Left ventricle myocardium superior (tissue), 1 donor: ENCODE measurements around the gene MAP3K8. TPM values are rescaled to one million over a fixed set of nuclear protein-coding genes. Genes with fewer than 3 reads are reported as not detected.

Source experiments
- ATAC-seq: fragments of 200-7000 bp; cut with Tn5 transposase; one replicate; pipeline ENCODE4 v1.9.1; 2020; ENCODE audit warnings: mild to moderate bottlenecking, moderate library complexity
- DNase-seq: peaks from one replicate; pipeline ENCODE4 v3.0.0-alpha.2; 2020
- intact Hi-C: fragments of 100-400 bp; cut with micrococcal nuclease; formaldehyde crosslinking; loops from one replicate; pipeline ENCODE4 v1.11.0; 2022
- long read RNA-seq: library from polyadenylated mRNA; unstranded; transcript quantifications from one replicate; pipeline ENCODE4 v2.0.0, GENCODE V29; 2021
- total RNA-seq: library from RNA; stranded (reverse); fragmentation: NEBNext Ultra II Directional; extraction: Animal tissue kit (Norgen Biotek cat#: 25700); gene quantifications from one replicate; pipeline ENCODE4 v1.2.1, GENCODE V29; 2021
- donor health status: DM: no; HTN: yes; CAD: no; lungs with severe emphysema.

MAP3K8 gene
- total RNA-seq = 7.4 TPM
- long read RNA-seq, partial matches to known transcripts = 1 of 4 reads
- long read RNA-seq, other reads (novel, unspliced or antisense) = 0 of 4 reads

DNA sequence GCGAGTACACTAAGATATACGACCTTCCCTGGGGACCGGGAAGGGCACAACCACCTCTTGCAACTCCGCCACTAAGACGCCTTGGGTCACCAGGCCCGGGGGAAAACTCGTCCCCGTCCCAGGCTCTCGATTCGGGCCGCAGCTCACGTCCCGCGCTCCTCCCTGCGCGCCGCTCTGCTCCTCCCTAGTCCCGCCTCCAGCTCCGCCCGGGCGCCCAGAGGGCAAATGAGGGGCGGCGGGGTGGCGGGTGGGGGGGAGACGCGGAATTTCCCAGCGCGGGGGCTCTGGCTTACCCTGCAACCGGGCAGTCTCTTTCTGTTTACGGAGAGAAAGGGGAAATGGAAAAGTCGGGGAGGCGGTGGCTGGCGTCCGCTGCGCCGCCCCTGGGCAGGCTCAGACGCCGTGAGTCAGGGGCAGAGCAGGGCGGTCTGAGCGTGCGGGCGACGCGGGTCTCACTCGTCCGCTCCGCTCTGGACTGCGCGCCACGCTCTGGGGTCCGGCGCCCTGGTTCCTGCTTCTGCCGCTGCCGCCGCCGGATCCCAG lies at the start of gene MAP3K8:
TSS of gene MAP3K8 (plus strand) at position 455 of the 543 bp plus-strand sequence. CDS start 4,755 bp downstream, outside the sequence.
- ATAC-seq = peak; percentile 91
- DNase-seq = peak; percentile 96
- intact Hi-C loops = no loop called here

DNA sequence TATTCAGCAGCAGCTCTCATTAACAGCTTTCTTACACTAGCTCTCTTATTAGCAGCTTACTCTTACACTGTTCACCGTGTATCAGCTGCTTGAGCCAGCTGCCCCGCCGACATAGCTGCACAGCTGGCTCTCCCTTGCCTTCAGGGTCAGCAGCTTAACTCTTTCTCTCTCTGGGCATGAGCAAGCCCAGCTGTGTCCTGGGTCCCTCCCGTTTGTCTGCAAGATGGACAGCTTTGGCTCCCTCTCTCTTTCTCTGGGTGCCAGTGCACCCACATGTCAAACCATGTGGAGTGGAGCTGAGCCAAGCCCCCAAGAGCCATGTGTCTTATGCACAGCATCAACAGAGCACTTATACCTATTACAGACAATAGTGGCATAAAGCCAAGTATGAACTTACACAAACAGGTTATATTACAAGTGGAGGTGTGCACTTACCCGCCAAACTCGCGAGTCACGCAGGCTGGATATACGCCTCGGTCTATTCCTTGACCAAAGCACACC lies 49.2 kb upstream of the MAP3K8 start:
- ATAC-seq = peak; percentile 38
- DNase-seq = no peak
- intact Hi-C loops = no loop called here

DNA sequence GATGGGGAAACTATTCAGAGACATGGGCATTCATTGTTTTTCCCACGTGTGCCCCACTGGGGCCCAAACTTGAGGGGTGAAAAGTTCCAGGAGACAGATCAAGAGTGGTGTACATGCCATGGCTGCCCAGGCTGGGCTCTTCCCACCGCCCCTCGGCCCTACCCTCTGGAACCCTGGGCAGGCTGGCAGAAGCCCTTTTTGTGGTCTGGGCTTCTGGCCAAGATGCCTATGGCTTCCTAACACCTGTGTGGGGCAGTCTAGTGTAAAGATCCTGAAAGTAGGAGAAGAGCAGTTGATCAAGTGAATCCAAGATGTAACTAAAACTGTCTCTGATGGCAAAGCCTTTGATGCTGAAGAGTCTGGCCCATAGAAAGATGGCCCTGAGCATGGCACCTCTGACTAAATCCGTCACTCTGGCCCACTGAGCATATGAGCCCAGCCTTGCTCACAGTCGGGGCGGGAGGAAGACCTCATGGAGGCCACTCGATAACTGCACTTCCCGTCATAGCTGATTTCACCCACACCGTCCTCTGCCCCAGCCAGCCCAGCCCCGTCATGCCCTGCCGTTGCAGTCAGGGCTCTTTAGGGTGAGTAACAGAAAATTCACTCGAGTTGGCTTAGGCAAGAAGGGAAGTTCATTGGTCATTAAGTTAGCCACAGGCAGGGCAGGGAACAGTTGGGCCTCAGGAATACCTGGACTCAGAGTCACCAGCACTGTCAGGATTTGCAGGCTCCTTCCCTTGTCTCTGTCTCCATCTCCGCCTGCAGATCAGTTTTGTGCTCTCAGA lies 47.0 kb upstream of the MAP3K8 start:
- intact Hi-C loops = no loop called here
- DNase-seq = no peak
- ATAC-seq = no peak

DNA sequence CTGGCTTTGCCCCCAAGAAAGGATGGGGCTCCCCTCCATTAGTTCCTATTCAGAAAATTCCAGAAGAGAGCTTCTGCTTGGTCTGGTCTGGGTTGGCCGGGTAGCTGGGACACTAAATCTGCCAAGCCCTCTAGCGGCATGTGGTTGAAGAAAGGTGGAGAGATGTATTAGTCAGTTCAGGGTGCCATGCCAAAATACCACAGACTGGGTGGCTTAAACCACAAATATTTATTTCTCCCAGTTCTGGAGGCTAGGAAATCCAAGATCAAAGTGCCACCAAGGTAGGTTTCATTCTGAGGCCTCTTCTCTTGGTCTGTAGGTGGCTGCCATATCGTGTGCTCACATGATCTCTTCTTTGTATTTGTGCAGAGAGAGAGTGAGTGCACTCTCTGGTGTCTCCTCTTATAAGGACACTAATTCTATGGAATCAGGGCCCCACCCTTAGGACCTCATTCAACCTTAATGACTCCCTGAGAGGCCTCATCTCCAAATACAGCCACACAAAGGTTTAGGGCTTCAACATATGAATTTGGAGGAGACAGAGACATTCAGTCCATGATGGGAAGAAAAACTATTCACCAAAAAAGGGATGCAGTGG lies 46.2 kb upstream of the MAP3K8 start:
- ATAC-seq (no peak), DNase-seq (no peak)
- intact Hi-C loops = no loop called here

DNA sequence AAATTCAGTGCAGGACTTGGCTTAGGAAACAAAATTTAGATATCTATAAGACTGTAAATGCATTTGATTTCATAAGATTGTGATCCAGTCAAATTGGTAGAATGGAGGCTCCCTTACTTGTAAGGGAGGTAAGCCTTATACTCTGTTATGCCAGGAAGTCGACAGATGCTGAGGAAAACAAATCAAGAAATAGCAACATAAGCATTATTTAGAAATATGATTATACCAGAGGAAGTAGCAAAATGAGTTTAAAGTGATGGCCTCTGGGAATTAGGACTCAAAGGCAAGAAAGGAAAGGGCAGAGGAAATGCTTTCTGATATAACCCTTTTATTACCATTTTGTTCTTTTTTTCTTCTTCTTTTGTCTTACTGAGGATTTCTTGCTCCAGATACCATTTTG lies 44.4 kb upstream of the MAP3K8 start:
- ATAC-seq = no peak
- intact Hi-C loops = no loop called here
- no peak for DNase-seq

DNA sequence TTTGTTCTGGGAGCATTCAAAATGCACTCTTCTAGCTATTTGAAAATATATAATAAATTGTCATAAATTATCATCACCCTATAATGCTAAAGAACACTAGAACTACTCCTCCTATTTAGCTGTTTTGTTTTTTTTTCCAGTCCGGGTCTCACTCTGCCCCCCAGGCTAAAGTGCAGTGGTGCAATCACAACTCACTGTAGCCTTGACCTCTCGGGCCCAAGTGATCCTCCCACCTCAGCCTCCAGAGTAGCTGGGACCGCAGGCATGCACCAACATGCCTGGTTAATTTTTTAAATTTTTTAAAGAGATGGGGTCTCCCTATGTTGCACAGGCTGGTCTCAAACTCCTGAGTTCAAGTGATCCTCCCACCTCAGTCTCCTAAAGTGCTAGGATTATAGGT lies 43.8 kb upstream of the MAP3K8 start:
- DNase-seq = no peak
- no peak for ATAC-seq
- intact Hi-C loops = loop anchor here (5.0 kb wide), 1 partner anchor 202 kb away; no protein-coding TSS in a partner anchor

DNA sequence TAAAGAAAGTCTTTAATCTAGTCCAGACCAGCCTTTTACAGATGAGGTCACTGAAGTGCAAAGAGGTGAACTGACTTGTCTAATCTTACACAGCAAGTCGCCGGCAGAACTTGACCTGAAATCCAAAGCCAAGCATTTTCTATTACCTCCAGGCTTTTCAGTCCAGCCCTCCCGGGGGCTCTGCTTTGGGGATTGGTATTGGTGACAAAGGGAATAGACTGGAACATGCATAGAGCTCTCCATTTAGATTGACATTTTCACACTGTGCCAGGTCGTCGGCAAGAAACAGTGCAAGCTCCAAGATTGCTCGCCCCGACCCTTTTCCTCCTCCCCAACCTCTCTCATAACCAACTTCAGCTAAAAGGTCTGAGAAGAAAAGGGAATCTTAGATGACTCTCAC lies 42.7 kb upstream of the MAP3K8 start:
- ATAC-seq (no peak), DNase-seq (no peak)
- intact Hi-C loops = loop anchor here (5.0 kb wide), 1 partner anchor 201 kb away; no protein-coding TSS in a partner anchor

DNA sequence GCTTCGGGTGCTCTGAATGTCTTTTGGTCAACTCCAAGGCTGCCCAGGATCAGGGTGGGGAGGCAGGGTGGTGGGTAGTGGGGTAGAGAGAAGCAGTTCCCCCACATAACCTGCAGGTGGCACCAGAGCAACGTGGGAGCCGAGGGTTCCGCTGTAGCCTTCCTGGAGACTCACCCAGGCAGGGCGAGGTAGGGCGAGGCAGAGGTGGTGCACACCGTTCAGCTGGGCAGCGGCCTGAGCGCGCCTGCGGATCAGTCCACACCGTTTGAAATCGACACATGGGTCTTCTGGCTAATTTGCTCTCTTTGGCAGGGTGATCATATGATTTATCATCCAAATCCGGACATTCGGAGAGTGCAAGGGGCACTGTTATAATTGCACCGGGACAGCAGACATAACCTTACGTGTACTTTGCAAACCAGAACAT lies 41.4 kb upstream of the MAP3K8 start:
- intact Hi-C loops = loop anchor here (5.0 kb wide), 1 partner anchor 200 kb away; no protein-coding TSS in a partner anchor
- DNase-seq = peak; percentile 78
- ATAC-seq = peak; percentile 99

DNA sequence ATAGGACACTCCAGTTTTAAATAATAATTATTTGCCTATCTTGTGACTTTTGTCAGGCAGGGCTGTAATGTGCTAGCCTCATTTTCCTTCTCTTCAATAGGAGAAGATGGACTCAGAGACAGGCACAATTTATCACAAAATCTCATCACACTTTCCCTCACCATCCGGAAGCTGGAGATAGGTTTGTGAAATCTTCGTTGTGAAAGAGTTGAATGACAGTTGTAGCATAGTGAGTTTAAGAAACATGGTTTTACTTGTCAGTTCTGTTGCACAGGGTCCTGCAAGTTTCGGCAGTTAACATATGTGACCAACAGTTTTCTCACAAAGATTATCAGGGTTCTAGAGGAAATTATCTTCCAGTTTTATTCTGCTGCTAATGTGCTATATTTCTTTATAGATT lies 37.7 kb upstream of the MAP3K8 start:
- intact Hi-C loops = no loop called here
- DNase-seq = no peak

DNA sequence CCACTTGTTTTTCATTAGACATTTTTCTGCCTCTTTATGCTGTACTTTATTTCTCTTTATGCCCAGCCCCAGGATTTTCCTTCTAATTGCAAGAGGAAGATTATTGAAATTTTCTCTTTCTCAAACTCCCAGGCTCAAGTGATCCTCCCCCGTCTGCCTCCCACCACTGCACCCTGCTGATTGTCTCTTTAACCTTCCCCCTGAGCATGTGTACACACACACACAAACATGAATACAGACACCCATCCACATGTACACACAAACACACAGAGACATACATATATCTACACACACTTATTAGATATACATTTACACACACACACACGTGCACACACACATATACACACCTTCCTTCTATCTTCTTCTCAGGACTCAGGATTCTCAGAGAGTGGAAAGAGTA lies 37.3 kb upstream of the MAP3K8 start:
- ATAC-seq (no peak), DNase-seq (no peak)
- intact Hi-C loops = no loop called here

More for the DNA sequence above, 37.7 kb upstream of the MAP3K8 start:
- no peak for ATAC-seq

DNA sequence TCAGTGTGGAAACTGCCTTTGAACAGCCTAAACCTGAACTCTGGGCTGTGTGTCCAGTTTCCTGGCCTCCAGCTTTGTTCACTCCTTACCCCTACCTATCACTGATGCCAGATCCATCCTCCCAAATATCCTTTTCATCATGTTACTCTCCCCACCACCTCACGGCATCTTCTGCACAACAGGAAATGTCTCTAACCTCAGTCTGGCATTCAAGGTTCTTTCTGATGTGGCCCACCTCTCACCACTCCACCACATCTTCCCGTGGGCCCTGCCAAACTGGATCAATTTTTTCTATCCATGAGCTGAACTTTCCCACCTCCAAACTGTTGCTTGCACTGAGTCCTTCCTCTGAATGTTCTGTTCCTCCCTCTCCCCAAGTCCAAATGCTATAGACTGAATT lies 35.8 kb upstream of the MAP3K8 start:
- ATAC-seq (no peak), DNase-seq (no peak)
- intact Hi-C loops = no loop called here

DNA sequence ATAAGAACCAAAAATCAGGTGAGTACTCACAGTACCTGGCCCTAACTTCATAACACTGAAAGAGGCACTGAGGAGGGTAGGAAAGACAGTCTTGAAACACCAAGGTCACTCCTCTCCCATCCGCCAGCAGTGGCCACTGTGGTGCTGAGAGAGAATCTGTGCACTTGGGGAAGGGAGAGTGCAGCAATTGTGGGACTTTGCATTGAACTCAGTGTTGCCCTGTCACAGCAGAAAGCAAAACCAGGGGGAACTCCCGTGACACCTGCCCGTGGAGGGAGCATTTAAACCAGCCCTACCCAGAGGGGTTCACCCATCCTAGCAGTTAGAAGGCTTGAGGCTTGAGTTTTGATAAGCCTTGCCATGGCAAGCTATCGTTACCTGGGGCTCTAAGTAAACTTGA lies 35.2 kb upstream of the MAP3K8 start:
- no peak for ATAC-seq

DNA sequence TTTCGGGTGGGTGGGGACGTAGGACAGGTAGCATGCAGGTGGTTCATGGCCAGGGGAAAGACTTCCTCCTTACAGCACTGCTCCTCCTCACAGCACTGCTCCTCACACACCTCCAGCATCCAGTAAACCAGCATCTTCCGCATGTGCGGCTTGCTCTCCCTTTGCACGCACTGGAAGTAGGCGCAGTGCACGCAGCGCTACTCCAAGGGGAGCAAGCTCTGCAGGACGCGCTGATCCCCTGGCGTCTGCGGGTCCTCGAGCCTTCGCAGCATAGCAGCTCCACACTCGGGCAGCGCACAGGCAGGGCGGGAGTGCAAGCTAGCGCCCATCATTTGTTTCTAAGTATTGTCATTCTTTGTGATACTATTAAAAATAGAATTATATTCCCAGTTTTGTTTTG lies 30.5 kb upstream of the MAP3K8 start:
- no peak for DNase-seq
- intact Hi-C loops = no loop called here
- ATAC-seq = no peak

More for the DNA sequence above, 35.2 kb upstream of the MAP3K8 start:
- DNase-seq = no peak
- intact Hi-C loops = no loop called here

DNA sequence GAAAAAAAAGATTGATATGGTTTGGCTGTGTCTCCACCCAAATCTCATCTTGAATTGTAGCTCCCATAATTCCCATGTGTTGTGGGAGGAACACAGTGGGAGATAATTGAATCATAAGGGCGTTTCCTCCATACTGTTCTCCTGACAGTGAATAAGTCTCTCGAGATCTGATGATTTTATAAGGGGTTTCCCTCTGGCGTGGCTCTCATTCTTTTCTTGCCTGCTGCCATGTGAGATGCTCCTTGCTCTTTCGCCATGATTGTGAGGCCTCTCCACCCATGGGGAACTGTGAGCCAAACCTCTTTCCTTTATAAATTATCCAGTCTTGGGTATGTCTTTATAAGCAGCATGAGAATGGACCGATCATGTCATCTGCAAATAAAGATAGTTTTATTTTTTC lies 29.4 kb upstream of the MAP3K8 start:
- ATAC-seq (no peak), DNase-seq (no peak)
- intact Hi-C loops = no loop called here

DNA sequence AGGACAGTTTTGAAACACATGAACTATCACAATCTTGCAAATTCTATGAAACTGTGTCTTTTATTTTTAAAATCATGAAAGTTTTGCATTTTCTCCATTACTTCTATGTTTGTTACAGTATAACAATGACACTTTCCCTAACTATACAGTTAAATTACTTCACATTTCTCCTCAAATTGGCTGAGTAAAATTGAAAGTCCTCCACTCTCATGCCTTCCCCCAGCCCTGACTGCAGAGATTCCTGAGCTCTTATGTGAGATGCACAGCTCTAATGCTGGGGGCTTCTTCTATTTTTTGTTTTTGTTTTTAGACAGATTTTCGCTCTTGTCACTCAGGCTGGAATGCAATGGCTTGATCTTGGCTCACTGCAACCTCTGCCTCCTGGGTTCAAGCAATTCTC lies 22.7 kb upstream of the MAP3K8 start:
- ATAC-seq = no peak
- DNase-seq = no peak
- intact Hi-C loops = loop anchor here (5.0 kb wide), 1 partner anchor 121 kb away; no protein-coding TSS in a partner anchor

DNA sequence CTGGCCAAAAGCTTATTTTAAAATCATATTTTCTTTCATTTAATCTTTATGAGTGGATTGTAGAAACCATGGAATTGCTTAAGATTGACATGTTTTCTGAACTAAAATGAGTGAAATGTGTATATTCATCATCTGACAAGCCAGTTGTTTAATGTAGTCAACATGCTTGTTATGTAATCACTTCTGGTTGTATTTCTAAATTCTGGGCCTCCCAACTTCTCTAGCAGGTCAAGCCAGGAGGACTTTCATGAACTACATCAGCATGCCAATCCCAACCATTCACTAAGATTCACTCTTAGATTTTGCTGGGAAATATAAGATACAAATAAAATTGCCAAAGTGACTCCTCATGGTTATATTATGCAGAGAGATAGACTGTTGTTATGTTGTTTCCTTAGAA lies 21.1 kb upstream of the MAP3K8 start:
- intact Hi-C loops = loop anchor here (5.0 kb wide), 1 partner anchor 119 kb away; no protein-coding TSS in a partner anchor
- DNase-seq (no peak), ATAC-seq (no peak)

DNA sequence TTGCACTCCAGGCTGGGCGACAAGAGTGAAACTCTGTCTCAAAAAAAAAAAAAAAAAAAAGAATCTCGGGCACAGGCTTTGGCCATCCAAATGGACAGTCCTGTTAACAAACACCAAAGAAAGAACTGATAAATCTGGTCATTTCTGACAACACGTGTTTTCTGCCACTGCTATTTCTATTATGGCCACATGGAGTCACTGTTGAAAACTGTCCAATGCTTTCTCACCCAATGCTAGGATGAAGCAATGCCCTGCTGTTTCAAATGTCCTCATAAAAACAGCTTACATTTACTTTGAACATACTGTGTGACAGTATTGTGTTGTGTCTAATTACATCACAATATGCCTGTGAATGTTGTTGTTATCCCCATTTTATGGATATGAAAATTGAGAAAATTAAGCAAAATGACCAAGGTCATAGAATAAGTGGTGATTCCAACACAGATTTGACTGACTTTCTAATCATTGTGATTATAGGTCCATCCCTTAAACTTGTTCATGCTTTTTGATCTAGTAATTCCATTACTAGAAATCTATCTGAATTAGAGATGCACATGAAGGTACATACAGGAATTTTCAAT lies 19.9 kb upstream of the MAP3K8 start:
- intact Hi-C loops = loop anchor here (5.0 kb wide), 1 partner anchor 118 kb away; no protein-coding TSS in a partner anchor
- ATAC-seq = peak; percentile 74
- DNase-seq = no peak

DNA sequence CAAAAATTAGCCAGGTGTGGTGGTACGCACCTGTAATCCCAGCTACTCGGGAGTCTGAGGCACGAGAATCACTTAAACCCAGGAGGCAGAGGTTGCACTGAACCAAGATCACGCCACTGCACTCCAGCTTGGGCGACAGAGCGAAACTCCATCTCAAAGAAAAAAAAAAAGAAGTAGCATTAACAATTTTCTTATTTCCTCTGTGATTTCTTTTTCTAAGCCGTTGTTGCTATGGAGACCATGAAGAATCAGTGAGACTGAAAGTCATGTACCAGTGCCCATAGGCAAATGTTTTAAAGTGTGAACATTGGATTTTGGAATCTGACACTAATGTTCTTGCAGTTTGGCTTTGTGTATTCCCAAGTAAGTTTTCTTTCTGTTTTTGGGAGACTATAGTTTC lies 18.4 kb upstream of the MAP3K8 start:
- DNase-seq (no peak), ATAC-seq (no peak)
- intact Hi-C loops = no loop called here

DNA sequence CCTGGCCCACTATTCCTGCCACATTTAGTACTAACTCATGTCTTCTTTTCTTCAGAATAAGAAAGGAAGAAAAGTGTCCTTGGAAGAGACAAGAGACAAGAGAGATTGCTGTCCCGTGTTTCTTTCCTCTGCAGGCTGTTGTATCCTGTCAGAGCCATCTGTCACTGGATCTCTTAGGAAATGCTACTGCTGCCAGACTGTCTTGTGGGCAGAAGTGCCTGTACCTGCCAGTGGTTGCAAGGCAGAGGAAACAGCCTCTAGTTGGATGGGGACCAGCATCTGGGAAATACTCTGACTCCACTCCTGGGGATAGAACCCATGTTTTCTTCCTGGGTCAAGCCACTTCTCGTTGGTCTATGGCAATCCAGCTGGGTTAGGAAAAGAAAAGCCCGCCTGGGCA lies 16.7 kb upstream of the MAP3K8 start:
- ATAC-seq (no peak), DNase-seq (no peak)
- intact Hi-C loops = no loop called here

DNA sequence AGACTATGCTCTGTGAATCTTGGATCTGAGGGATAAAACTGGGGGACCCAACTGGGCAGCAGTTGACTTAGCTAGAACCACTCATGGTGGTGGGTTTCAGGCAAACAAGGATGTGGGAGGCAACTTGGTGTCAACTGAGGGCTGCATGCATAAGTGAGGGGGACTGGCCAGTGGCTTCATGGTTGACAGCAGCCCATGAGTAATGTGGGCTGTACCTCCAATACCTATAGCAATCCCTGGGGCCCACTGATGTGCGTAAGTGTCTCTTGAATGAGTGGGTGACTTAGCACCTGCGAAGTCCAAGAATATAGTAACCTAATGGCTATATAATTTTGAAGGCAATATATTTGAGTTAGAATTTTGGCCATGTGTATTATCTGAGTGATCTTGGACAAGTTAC lies 13.7 kb upstream of the MAP3K8 start:
- ATAC-seq = no peak
- intact Hi-C loops = no loop called here
- DNase-seq = no peak
